RWPE2 (cell line): ENCODE measurements around the gene FBXO42.

Source experiments
- ATAC-seq: fragments of 200-7000 bp; cut with Tn5 transposase; 3 replicates; pipeline ENCODE4 v1.9.1; 2021; ENCODE audit warnings: low read depth
- DNase-seq: peaks from one replicate; pipeline ENCODE4 v3.0.0-alpha.2; 2020; ENCODE audit warnings: low spot score
- H3K27ac ChIP-seq: fragments of 450-650 bp; 2 replicates; pipeline ENCODE4 v1.5.1; 2017; ENCODE audit warnings: mild to moderate bottlenecking; ENCODE audit not compliant: poor library complexity, severe bottlenecking
- H3K27me3 ChIP-seq: fragments of 250-450 bp; sonication (Bioruptor Pico); 2 replicates; pipeline ENCODE4 v1.5.1; 2021; ENCODE audit warnings: mild to moderate bottlenecking, moderate library complexity; ENCODE audit not compliant: insufficient read depth, poor library complexity, severe bottlenecking
- H3K36me3 ChIP-seq: fragments of 250-450 bp; sonication (Bioruptor Pico); 2 replicates; pipeline ENCODE4 v1.5.1; 2020; ENCODE audit warnings: low read depth, mild to moderate bottlenecking, moderate library complexity
- H3K4me1 ChIP-seq: fragments of 250-450 bp; sonication (Bioruptor Pico); 2 replicates; pipeline ENCODE4 v1.5.1; 2021; ENCODE audit warnings: mild to moderate bottlenecking, moderate library complexity; ENCODE audit not compliant: insufficient read depth, poor library complexity, severe bottlenecking
- H3K4me3 ChIP-seq: fragments of 250-450 bp; sonication (Bioruptor Pico); 2 replicates; pipeline ENCODE4 v1.5.1; 2021; ENCODE audit warnings: mild to moderate bottlenecking, moderate library complexity; ENCODE audit not compliant: severe bottlenecking
- H3K9me3 ChIP-seq: fragments of 250-450 bp; sonication (Bioruptor Pico); 2 replicates; pipeline ENCODE4 v1.5.1; 2021; ENCODE audit warnings: mild to moderate bottlenecking, moderate library complexity; ENCODE audit not compliant: severe bottlenecking
- CTCF ChIP-seq: fragments of 450-650 bp; IDR thresholded peaks from one replicate; pipeline ENCODE4 v1.5.1; 2017; ENCODE audit warnings: mild to moderate bottlenecking, moderate library complexity; ENCODE audit not compliant: poor library complexity, severe bottlenecking

Gene FBXO42

DNA sequence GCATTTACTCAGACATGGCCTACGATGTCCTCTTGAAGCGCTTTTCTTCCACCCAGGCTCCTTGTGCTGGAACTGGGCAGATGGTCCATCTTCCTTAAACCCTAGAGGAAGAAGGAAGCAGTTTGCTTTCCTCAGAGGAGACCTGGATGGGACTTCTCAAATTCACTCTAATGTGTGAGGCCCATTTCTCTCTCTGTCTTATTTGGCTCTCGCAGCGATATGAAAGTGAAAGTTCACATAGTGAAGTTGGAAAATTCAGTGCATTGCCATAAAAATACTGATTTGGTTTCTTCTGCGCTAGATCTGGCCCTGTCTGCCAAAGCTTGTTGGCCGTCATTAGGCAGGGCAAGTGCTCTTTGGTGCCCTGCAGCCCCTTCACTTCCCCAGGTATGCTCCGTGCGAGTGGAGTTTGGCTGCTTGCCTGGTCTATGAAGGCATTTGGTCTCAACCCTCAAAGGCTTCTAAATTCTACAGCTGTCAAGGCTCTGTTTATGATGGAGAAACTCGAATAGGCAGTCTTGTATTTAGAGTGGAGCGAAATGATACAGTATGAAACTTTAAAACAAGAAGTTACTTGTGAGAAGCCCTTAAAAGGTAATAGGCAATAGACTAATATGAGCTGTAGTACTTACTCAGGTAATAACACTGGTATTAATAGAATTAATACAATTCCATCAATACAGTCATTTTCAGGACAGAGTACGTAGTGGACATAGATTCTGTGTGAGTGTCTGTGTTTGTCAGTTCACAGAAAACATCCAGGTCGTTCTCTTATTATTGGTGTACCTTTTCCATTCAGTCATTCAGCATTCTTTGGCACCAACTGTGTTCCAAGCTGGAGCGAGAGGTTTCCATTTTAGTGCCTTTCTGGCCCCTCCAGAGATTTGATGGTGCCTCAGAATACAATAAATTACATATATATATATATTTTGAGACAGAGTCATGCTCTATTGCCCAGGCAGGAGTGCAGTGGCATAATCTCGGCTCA lies 35.2 kb upstream of the FBXO42 start:
- Histone ChIP-seq H3K4me1 (peaks cover 25% of the 10 kb centered on the region), H3K36me3 (no peaks in the 10 kb centered on the region; the same call in 1 of the 2 replicates), H3K4me3 (no peak overlapping the region), H3K9me3 (no peaks in the 10 kb centered on the region), H3K27me3 (no peaks in the 10 kb centered on the region), H3K27ac (no peak overlapping the region)
- DNase-seq (no peak), ATAC-seq (no peak)
- no peak for TF ChIP-seq CTCF

DNA sequence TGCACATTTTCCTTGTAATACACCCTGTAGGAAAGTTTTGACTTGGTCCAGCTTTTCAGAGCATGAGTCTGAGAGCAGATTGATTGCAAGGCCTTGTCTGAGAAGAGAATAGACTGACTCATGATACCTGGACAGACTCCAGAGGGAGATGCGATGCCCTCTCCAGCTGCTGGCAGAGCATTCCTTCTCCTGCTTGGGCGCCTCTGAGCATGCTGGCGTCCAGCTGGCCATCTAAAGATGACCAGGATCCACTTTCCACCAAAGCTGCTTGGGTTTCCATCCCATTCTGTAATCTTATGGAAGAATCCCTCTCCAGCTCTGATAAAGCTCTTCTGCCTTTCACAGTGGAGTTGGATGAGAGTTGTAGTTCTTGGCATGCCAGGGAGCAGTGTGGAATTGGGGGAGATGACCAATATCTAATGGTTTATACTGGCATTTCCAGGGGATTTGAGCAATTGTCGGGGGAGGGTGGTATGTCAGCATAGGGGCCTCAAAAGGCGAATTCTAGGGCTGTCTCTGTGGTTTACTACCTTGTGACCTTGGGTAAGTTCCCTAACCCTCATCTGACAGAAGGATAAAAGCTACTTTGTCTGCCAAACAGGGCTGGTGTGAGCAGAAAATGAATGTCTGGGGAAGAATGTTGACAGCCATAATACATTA lies 34.3 kb upstream of the FBXO42 start:
- TF ChIP-seq CTCF: no peak
- H3K9me3 ChIP-seq: no peaks in the 10 kb centered on the region
- peaks cover 25% of the 10 kb centered on the region for H3K4me1 ChIP-seq
- H3K4me3 ChIP-seq: no peak overlapping the region
- no peaks in the 10 kb centered on the region for H3K27me3 ChIP-seq
- ATAC-seq (peak; percentile 94), DNase-seq (no peak)
- H3K36me3 ChIP-seq: no peaks in the 10 kb centered on the region; the same call in 1 of the 2 replicates
- peak overlapping the region; percentile 9 for H3K27ac ChIP-seq

DNA sequence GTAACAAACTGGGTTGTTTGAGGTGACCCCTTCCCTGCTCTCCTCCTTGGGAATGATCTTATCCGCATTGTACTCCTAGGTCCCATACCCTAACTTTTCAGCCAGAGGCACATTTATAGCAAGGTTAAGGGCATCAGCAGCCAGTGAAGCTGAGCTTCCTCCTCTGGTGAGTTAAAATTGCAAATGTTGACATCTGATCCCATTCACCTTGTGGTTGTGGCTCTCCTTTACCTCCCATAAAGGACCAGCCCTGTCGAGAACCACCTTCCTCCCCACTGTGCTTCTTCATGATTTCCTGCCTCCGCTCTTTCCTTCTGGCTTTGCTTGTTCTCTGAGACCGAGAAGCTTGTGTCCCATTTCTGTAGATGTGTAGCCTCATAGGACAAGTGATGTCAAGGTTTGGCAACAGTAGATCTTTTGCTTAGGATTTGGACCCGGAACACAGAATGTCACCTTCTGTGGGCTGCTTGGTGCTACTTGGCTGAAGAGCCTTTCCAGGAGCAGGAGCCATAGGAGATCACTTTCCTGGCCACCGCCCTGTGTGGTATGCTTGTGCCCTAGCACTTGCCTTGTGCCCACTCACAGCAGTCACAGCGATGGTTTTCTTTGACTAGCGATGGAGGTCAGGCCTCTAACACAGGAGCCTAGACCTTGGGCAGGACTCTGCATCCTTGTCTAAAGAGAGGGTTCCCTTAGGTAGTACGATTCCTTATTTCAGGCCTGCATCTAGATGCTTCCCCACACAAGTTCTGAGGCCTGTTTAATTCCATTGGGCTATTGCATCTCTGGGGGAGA lies 33.6 kb upstream of the FBXO42 start:
- H3K27ac ChIP-seq: peak overlapping the region; percentile 9
- no peak for DNase-seq

GRCh38 chr1:16383888-16384287 lies 31.6 kb upstream of the FBXO42 start:
- ATAC-seq: no peak
- no peaks in the 10 kb centered on the region for H3K27me3 ChIP-seq
- no peaks in the 10 kb centered on the region for H3K9me3 ChIP-seq
- H3K27ac ChIP-seq: no peak overlapping the region
- no peak for TF ChIP-seq CTCF
- no peak for DNase-seq
- H3K4me1 ChIP-seq: peaks cover 25% of the 10 kb centered on the region
- no peaks in the 10 kb centered on the region; the same call in 1 of the 2 replicates for H3K36me3 ChIP-seq
- H3K4me3 ChIP-seq: no peak overlapping the region

More for the DNA sequence above, 33.6 kb upstream of the FBXO42 start:
- peak; percentile 32; the same call in 1 of the 3 replicates for ATAC-seq
- TF ChIP-seq CTCF: no peak
- Histone ChIP-seq H3K27me3 (no peaks in the 10 kb centered on the region), H3K4me3 (no peak overlapping the region), H3K4me1 (peaks cover 25% of the 10 kb centered on the region), H3K36me3 (no peaks in the 10 kb centered on the region; the same call in 1 of the 2 replicates), H3K9me3 (no peaks in the 10 kb centered on the region)
